Gastrocnemius medialis (tissue), 4 donors: ENCODE results near the gene CCM2.

Experiments used
- POLR2A ChIP-seq, 2 donors: fragments of 450-650 bp; IDR thresholded peaks; one replicate each; pipeline ENCODE4 v1.6.1; 2017; ENCODE audit warnings: antibody characterized with exemption in 2 of 2, mild to moderate bottlenecking in 2 of 2, moderate library complexity in 2 of 2
- TF ChIP-seq, protein P1 (sequence below), 5 experiments: fragments of 450-650 bp in 3 of 5; fragments of 200-600 bp in 2 of 5; sonication (generic) in 2 of 5; IDR thresholded peaks in 4 of 5; conservative IDR thresholded peaks in 1 of 5; 1 replicate in 4 of 5; 2 replicates in 1 of 5; pipeline ENCODE4 v1.5.1; 2016 to 2019; ENCODE audit warnings: antibody characterized with exemption in 5 of 5, mild to moderate bottlenecking in 3 of 5, moderate library complexity in 3 of 5

DNA sequence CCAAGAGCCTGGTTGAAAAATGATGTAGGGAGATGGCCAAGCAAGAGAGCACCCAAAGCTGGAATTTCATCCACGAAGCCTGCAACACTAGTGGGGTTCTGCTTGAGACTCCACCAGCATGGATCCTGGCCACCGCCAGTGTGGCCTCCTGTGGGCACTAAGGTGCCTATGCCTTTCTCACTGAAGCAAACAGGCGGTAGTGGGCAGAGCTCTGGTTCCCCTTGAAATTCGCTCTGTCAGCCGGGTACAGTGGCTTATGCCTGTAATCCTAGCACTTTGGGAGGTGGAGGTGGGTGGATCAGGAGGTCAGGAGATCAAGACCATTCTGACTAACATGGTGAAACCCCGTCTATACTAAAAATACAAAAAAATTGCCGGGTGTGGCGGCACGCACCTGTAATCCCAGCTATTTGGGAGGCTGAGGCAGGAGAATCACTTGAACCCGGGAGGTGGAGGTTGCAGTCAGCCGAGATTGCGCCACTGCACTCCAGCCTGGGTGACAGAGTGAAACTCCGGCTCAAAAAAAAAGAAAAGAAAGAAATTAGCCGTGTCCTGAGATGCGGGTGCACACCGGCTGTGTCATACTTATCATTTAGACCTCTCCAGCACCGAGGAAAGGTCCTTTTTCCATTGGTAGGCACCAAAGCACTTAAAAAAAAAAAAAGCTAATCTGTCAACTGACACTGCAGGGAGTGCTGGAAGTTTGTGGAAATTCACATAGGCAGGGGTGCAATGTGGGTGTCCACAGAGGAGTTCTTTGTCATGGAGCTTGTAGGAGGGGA, 28.3 kb downstream of the CCM2 start:
- TF ChIP-seq, protein P1, sequence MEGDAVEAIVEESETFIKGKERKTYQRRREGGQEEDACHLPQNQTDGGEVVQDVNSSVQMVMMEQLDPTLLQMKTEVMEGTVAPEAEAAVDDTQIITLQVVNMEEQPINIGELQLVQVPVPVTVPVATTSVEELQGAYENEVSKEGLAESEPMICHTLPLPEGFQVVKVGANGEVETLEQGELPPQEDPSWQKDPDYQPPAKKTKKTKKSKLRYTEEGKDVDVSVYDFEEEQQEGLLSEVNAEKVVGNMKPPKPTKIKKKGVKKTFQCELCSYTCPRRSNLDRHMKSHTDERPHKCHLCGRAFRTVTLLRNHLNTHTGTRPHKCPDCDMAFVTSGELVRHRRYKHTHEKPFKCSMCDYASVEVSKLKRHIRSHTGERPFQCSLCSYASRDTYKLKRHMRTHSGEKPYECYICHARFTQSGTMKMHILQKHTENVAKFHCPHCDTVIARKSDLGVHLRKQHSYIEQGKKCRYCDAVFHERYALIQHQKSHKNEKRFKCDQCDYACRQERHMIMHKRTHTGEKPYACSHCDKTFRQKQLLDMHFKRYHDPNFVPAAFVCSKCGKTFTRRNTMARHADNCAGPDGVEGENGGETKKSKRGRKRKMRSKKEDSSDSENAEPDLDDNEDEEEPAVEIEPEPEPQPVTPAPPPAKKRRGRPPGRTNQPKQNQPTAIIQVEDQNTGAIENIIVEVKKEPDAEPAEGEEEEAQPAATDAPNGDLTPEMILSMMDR (IDR thresholded peaks at IDR 0.05 in 4 of 5, conservative IDR thresholded peaks at IDR 0.05 in 1 of 5): no peak
- no peak for TF ChIP-seq POLR2A (IDR thresholded peaks at IDR 0.05)
